SK-N-SH treated with all-trans-retinoic acid at 6 μM for 48 hours (cell line): ENCODE measurements around the gene DNAJC5G.
A peak's percentile ranks its signal among the peaks of the same experiment; 100 is the strongest.

ENCODE experiments used
- ATAC-seq: fragments of 200-7000 bp; cut with Tn5 transposase; 3 replicates; pipeline ENCODE4 v1.9.1; 2020; ENCODE audit warnings: mild to moderate bottlenecking, moderate library complexity
- ARNTL ChIP-seq: fragments of 450-650 bp; formaldehyde crosslinking; IDR thresholded peaks from 2 replicates; pipeline ENCODE4 v1.5.0; 2020; ENCODE audit warnings: low read depth, mild to moderate bottlenecking, moderate library complexity, borderline replicate concordance
- CSDC2 ChIP-seq: fragments of 250-450 bp; sonication (Bioruptor Pico); IDR thresholded peaks from 2 replicates; pipeline ENCODE4 v1.5.0; 2020; ENCODE audit warnings: mild to moderate bottlenecking, moderate library complexity
- ESRRG ChIP-seq: fragments of 250-450 bp; sonication (Bioruptor Pico); IDR thresholded peaks from 2 replicates; pipeline ENCODE4 v1.6.1; 2021; ENCODE audit warnings: mild to moderate bottlenecking
- GLIS3 ChIP-seq: fragments of 250-450 bp; sonication (Bioruptor Pico); IDR thresholded peaks from 2 replicates; pipeline ENCODE4 v1.5.0; 2020; ENCODE audit warnings: mild to moderate bottlenecking, moderate library complexity
- OSR1 ChIP-seq: fragments of 250-450 bp; sonication (Bioruptor Pico); IDR thresholded peaks from 2 replicates; pipeline ENCODE4 v1.8.0; 2022; ENCODE audit warnings: moderate library complexity, mild to moderate bottlenecking, inconsistent platforms
- PPARA ChIP-seq: fragments of 250-450 bp; sonication (Bioruptor Pico); IDR thresholded peaks from 2 replicates; pipeline ENCODE4 v1.5.0; 2020; ENCODE audit warnings: mild to moderate bottlenecking, borderline replicate concordance
- RARB ChIP-seq: fragments of 250-450 bp; sonication (Bioruptor Pico); IDR thresholded peaks from 2 replicates; pipeline ENCODE4 v1.8.0; 2021; ENCODE audit warnings: mild to moderate bottlenecking, moderate library complexity
- SNAI2 ChIP-seq: fragments of 250-450 bp; sonication (Bioruptor Pico); IDR thresholded peaks from 2 replicates; pipeline ENCODE4 v1.5.0; 2020; ENCODE audit warnings: mild to moderate bottlenecking, moderate library complexity
- TCF4 ChIP-seq: fragments of 250-450 bp; sonication (Bioruptor Pico); IDR thresholded peaks from 2 replicates; pipeline ENCODE4 v1.8.0; 2021; ENCODE audit warnings: mild to moderate bottlenecking, moderate library complexity, borderline replicate concordance
- ZC3H10 ChIP-seq: fragments of 250-450 bp; sonication (Bioruptor Pico); IDR thresholded peaks from 2 replicates; pipeline ENCODE4 v1.5.1; 2021; ENCODE audit warnings: mild to moderate bottlenecking, moderate library complexity
- ZFP3 ChIP-seq: fragments of 250-450 bp; sonication (Bioruptor Pico); IDR thresholded peaks from 2 replicates; pipeline ENCODE4 v1.5.0; 2020; ENCODE audit warnings: mild to moderate bottlenecking, moderate library complexity
- ZFP30 ChIP-seq: fragments of 450-650 bp; formaldehyde crosslinking; IDR thresholded peaks from 2 replicates; pipeline ENCODE4 v1.5.0; 2022; ENCODE audit warnings: mild to moderate bottlenecking, moderate library complexity
- ZNF565 ChIP-seq: fragments of 450-650 bp; formaldehyde crosslinking; conservative IDR thresholded peaks from 2 replicates; pipeline ENCODE4 v1.5.0; 2020; ENCODE audit warnings: low read depth, mild to moderate bottlenecking, moderate library complexity
- ZNF70 ChIP-seq: fragments of 450-650 bp; formaldehyde crosslinking; IDR thresholded peaks from 2 replicates; pipeline ENCODE4 v1.5.0; 2020; ENCODE audit warnings: mild to moderate bottlenecking, moderate library complexity
- ZNF8 ChIP-seq: fragments of 450-650 bp; formaldehyde crosslinking; IDR thresholded peaks from 2 replicates; pipeline ENCODE4 v1.5.0; 2020; ENCODE audit warnings: mild to moderate bottlenecking, moderate library complexity
- TF ChIP-seq, protein P1 (sequence below): fragments of 250-450 bp; sonication (Bioruptor Pico); IDR thresholded peaks from 2 replicates; pipeline ENCODE4 v1.8.0; 2021; ENCODE audit warnings: low read depth, mild to moderate bottlenecking, moderate library complexity, borderline replicate concordance
- TF ChIP-seq, protein P2 (sequence below): fragments of 250-450 bp; sonication (Bioruptor Pico); IDR thresholded peaks from 2 replicates; pipeline ENCODE4 v1.5.0; 2020; ENCODE audit warnings: mild to moderate bottlenecking, moderate library complexity
- TF ChIP-seq, protein P3 (sequence below): fragments of 250-450 bp; sonication (Bioruptor Pico); IDR thresholded peaks from 2 replicates; pipeline ENCODE4 v1.8.0; 2020; ENCODE audit warnings: mild to moderate bottlenecking, moderate library complexity, borderline replicate concordance

DNAJC5G gene

DNA sequence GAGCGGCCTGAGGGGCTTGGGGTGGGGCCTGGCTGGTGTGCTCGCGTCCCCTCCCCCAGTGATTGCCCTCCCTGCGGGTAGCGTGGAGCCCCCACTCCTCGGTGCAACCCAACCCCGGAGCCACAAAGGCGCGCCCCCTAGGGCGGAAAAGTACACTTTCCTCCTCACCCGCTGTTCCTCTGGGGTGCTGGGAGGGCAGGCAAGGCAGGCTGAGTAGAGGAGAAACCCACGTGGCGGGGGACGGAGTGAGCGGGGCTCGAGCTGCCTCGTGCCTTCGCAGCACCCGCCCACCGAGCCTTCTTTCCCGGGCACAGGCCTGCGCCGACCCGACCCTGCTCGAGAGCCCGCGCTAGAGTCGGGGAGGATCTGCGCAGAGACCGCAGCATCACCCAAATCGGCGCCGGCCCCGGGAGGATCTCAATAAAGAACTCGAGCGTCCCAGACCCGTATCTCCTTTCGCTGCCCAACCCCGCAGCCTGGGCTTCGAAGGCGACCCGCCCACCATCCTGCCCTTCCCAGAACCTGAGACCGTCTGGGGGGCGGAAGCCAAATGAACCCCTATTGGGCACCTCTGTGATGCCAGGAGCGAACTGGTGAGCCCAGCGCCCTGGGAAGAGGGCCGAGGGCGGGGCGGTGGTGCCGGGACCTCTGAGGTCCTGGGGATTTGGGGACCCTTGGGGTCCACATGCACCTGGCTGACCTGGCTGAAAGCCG is 31.5 kb downstream of the DNAJC5G start:
- TF ChIP-seq ARNTL (CRISPR knock-in tag) (no peak), SNAI2 (CRISPR knock-in tag) (no peak), ZC3H10 (CRISPR knock-in tag) (no peak), ZNF8 (no peak), TCF4 (CRISPR knock-in tag) (no peak), GLIS3 (CRISPR knock-in tag) (no peak), ZFP3 (CRISPR knock-in tag) (no peak), ESRRG (CRISPR knock-in tag) (no peak), PPARA (no peak), ZNF70 (CRISPR knock-in tag) (no peak), OSR1 (no peak), RARB (no peak)
- TF ChIP-seq, protein P1, sequence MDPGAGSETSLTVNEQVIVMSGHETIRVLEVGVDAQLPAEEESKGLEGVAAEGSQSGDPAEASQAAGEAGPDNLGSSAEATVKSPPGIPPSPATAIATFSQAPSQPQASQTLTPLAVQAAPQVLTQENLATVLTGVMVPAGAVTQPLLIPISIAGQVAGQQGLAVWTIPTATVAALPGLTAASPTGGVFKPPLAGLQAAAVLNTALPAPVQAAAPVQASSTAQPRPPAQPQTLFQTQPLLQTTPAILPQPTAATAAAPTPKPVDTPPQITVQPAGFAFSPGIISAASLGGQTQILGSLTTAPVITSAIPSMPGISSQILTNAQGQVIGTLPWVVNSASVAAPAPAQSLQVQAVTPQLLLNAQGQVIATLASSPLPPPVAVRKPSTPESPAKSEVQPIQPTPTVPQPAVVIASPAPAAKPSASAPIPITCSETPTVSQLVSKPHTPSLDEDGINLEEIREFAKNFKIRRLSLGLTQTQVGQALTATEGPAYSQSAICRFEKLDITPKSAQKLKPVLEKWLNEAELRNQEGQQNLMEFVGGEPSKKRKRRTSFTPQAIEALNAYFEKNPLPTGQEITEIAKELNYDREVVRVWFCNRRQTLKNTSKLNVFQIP (CRISPR knock-in tag), result no peak
- TF ChIP-seq, protein P2, sequence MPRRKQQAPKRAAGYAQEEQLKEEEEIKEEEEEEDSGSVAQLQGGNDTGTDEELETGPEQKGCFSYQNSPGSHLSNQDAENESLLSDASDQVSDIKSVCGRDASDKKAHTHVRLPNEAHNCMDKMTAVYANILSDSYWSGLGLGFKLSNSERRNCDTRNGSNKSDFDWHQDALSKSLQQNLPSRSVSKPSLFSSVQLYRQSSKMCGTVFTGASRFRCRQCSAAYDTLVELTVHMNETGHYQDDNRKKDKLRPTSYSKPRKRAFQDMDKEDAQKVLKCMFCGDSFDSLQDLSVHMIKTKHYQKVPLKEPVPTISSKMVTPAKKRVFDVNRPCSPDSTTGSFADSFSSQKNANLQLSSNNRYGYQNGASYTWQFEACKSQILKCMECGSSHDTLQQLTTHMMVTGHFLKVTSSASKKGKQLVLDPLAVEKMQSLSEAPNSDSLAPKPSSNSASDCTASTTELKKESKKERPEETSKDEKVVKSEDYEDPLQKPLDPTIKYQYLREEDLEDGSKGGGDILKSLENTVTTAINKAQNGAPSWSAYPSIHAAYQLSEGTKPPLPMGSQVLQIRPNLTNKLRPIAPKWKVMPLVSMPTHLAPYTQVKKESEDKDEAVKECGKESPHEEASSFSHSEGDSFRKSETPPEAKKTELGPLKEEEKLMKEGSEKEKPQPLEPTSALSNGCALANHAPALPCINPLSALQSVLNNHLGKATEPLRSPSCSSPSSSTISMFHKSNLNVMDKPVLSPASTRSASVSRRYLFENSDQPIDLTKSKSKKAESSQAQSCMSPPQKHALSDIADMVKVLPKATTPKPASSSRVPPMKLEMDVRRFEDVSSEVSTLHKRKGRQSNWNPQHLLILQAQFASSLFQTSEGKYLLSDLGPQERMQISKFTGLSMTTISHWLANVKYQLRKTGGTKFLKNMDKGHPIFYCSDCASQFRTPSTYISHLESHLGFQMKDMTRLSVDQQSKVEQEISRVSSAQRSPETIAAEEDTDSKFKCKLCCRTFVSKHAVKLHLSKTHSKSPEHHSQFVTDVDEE, result no peak
- TF ChIP-seq, protein P3, sequence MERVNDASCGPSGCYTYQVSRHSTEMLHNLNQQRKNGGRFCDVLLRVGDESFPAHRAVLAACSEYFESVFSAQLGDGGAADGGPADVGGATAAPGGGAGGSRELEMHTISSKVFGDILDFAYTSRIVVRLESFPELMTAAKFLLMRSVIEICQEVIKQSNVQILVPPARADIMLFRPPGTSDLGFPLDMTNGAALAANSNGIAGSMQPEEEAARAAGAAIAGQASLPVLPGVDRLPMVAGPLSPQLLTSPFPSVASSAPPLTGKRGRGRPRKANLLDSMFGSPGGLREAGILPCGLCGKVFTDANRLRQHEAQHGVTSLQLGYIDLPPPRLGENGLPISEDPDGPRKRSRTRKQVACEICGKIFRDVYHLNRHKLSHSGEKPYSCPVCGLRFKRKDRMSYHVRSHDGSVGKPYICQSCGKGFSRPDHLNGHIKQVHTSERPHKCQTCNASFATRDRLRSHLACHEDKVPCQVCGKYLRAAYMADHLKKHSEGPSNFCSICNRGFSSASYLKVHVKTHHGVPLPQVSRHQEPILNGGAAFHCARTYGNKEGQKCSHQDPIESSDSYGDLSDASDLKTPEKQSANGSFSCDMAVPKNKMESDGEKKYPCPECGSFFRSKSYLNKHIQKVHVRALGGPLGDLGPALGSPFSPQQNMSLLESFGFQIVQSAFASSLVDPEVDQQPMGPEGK (CRISPR knock-in tag), result no peak
- peak; percentile 26 for ATAC-seq

- no peak for ATAC-seq
- TF ChIP-seq SNAI2 (CRISPR knock-in tag) (no peak), ZNF8 (no peak), ZFP30 (no peak), ZC3H10 (CRISPR knock-in tag) (no peak), ZNF565 (CRISPR knock-in tag) (no peak), PPARA (no peak)
- TF ChIP-seq, protein P3 (CRISPR knock-in tag), result no peak
These were observed 32.0 kb downstream of the DNAJC5G start for GRCh38 chr2:27307287-27307544.

- no peak for TF ChIP-seq ZNF70 (CRISPR knock-in tag)
- peak; percentile 34 for ATAC-seq
These were observed 32.5 kb downstream of the DNAJC5G start for GRCh38 chr2:27307545-27308358.

- ATAC-seq, result peak; percentile 36
- TF ChIP-seq TCF4 (CRISPR knock-in tag), result no peak
- TF ChIP-seq CSDC2 (CRISPR knock-in tag), result peak; percentile 9; the same call in 1 of the 2 replicates
These were observed 33.2 kb downstream of the DNAJC5G start, which contains the start of gene UCN for GRCh38 chr2:27308359-27308881. Gene UCN (minus strand): TSS chr2:27308445. CDS start chr2:27307895, 550 bp downstream.
